HG03342 (cell line): ENCODE measurements around the gene KCNMB1.

Experiments
- ATAC-seq: cut with Tn5 transposase; IDR thresholded peaks from one replicate; pipeline ENCODE4 v1.9.1; 2021; ENCODE audit warnings: mild to moderate bottlenecking, moderate library complexity; ENCODE audit not compliant: unreplicated experiment

Gene KCNMB1

DNA sequence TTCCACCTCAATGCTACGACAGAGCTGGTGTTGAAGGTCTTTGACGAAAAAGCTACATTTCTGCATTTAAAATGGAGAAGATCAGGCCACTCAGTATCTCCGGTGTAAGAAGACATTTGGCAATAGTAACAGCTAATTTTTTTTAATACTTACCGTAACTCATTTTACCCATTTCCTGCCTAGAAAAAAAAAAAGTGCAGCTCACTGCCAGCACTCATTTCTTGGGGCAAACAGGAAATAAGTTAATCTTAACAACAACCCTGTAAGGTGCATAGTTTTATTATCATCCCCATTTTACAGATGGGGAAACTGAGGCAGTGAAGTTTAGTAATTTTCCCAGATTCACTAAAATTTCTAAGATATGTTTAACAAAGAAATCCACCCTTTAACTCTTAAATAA is 27.4 kb upstream of the KCNMB1 start:
- no peak for ATAC-seq

DNA sequence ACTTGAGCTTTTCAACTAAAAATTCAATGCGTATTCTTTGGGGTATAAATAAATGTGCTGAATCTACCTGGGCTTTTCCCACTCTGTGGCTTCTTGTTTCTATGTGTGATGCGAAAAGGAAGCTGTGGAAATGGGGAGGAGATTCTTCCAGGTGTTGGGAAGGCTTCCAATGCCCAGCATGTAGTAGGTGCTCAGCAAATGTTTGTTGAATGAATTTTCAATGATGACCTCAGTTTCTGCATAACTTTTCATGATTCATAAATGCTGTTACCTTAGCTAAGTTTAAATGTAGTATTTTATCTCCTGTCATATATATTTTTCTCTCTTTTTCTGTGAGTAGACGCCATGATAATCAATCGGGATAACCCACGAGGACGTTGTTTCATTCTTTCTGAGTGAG is 25.6 kb upstream of the KCNMB1 start:
- ATAC-seq: no peak

DNA sequence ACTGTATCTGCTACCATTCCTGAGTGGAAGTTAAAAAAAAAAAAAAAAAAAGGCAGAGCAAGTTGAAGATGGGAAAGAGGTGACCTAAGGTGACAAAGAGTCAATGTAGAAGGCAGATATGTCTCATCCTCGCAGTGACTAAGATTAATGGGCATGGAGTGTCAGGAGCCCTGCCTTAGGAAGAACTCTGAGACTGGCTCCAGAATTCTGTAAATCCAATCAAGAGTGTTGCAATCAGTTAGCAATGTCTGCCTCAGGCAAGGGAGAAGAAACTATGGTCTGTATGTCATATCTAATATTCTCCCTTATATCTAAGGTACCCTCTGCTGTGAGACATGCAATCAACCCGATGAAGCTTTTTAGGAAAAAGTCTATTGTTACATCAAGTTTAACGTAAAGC is 24.7 kb upstream of the KCNMB1 start:
- no peak for ATAC-seq

DNA sequence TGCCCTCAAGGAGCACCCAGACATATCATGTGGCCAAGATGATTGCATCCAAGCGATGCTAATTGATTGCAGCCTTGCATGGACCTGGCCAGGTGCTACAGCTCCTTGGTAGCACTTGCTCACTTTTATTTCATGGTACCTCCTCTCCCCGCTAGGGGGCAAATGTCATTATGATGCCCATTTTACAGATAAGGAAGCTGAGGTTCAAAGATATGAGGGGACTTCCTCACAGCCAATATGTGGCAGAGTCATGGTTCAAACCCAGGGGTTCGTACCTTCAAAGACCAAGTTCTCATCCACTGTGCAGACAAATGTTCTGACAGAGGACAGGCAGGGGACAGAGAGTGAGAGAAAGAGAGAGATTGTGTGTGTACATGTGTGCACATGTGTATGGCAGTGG is 21.9 kb upstream of the KCNMB1 start:
- ATAC-seq: no peak

DNA sequence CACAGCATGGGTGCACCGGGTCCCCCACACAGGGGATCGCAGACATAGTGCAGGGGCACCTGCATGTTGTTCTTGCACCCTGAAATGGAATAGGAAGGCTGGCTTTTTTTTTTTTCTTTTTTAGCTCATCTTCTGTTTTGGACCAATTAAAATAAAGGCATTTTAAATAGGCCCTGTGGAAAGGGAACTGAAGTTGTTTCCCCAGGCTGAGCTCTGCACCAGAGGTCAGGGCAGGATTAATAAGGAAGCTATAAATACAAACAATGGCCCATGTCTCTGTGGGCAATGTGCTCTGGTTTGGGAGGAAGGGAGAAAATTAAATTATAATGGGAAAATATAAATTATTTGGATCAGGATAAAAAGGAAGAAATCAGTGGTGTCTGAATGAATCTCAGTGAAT is 21.2 kb upstream of the KCNMB1 start:
- ATAC-seq: no peak

DNA sequence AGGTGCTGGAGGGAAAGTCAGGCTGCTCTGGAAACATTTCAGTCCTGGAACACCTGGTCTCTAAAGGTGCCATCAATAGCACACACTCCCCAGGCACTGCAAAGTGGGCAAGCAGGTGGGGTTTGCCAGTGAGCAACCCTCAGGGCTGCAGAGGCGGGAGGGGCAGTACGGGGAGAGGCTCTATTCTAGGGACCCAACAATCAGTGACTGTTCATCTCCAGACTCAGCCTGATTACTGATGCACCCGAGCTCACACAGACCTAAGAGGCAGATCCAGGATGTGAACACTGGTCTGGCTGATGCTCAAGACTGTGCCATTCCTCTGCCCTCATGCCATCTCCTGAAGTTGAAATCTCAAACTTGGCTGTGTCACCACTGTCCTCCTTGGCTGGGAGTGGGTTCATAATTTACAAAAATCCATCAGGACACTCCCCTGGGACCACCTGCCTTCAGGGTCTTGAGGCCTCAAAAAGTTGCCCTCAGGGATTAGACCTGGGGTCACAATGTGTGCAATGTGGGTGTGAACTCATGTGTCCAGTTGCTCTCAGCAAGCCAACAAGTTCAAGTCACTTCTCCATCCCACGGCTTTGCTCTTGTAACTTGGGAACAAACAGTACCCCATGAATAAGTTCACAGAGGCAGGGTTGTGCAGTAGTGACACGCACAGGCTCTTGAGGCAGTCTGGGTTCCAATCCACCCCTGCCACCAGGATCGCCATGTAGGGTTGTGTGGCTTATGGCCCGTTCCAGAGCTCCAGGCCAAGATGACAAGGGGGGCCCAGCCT is 19.9 kb upstream of the KCNMB1 start:
- ATAC-seq: no peak

DNA sequence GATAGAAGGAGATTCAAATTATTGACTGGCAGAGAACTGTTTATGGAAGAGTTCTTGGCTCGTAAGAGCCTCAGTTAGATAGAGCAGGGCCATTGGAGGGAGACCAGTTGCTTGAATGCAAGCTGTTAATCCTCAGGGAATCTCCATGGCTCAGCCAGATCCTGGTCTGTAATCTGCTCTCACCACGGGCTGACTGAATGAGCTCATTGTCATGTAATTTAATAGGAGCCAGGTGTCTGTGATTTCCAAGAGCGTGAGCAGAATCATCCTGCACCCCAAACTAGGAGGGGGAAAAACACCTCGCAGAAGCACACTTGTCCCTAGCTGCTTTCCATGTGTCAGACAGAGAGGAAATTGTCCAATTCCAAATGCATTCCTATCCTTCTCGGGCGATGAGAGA is 19.1 kb upstream of the KCNMB1 start:
- no peak for ATAC-seq

DNA sequence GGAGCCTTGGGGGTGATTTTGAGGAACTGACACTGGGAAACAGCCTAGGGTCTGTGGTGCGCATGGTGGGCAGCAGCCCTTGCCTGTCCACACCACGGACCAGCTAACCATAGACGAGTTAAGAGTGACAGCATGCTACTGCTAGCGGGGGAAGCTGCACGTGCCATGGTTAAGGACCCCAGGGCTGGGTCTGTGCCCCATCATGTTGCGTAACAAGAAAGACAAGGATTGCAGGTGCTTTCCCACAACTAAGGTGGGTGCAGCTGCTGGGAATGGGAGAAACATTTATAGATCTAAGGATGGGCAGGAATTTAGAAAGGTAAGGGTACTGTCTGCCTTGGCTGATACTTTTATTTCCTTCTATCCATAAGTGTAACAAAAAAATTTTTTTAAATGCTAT is 17.9 kb upstream of the KCNMB1 start:
- ATAC-seq: no peak

DNA sequence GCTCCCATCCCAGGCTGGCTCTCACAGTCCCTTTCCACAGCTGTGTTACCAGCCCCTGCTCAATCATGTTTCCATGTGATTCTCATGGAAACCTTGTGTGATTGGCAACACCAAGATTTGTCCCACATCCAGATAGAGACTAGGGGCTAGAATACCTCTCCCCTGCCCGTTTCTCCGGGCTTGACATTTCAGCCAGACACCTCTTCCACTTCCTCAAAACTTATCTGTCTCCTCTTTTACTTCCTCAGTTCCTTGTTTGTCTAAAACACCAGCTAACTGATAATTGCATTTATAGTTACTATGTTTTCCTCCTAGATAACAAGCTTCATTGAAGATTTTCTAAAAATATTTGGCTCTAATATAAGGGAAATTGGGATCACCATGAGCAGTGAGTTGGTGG is 16.6 kb upstream of the KCNMB1 start:
- ATAC-seq: no peak

DNA sequence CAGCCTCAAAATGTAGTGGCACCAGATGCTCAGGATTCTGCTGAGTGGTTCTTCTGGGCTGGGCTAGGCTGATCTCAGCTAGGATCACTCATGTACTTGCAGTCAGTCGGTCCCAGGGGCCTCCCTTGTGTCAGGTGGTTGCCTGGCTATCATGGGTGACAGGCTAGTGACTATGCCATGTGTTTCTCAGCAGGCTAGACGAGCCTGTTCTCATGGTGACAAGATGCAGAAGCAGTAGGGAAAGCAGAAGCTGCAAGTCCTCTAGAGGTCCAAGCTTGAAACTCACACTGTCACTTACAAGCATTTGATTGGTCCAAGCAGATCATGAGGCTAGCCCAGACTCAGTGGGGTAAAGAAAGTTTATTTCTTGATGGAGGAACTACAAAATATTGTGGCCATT is 15.2 kb upstream of the KCNMB1 start:
- peak; percentile 55 for ATAC-seq

DNA sequence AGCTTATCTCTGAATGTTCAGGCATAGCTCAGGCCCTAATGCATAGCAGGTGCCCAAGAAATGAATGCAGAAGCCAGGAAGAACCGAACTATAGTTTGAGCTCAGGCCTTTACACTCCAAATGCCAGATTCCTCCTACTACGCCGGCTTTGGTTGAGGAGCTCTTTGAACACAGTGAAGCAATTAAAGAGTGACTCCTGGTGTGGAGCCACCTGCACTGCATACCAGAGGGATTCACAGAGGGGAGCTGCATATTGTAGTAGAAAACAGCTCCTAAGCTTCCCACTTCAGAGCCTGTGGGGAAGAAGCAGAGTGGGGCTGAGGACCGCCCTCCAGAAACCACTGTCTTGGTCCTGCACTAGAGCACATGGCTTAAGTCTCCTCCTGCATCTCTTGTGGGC is 14.5 kb upstream of the KCNMB1 start:
- no peak for ATAC-seq

DNA sequence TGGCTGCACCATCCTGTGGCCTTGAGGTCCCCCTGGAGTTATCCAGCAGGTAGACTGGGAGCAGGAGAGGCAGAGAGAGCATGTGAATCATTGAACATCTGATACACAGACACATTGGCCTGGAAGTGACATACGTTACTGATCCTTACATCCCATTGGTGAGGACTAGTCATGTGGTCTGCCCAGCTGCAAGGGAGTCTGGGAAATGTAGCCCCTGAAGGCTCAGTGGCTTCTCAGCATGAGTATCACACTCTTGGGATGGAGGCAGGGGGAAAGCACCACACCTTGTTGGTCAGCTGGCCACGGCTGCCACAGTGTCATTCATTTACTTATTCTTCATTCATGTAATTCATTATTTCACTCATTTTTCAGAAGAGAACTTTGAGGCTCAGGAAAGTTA is 13.3 kb upstream of the KCNMB1 start:
- no peak for ATAC-seq

DNA sequence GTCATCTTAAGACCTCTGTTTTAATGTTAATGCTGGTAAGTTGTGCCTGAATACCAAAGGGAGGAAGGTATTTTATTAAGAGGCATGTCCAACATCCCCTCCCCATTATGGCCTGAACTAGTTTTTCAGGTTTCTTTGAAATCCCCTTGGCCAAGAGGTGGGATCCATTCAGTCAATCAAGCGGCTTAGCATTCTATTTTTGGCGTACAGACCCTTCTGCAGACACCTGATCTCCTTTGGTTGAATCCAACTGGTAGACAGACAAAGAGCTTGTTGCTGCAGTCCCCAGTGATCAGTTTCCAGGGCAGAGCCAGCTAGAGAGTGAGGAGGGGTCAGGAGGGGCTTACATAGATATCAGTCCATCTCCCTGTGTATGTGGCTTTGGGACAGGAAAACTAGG is 7.9 kb upstream of the KCNMB1 start:
- no peak for ATAC-seq

DNA sequence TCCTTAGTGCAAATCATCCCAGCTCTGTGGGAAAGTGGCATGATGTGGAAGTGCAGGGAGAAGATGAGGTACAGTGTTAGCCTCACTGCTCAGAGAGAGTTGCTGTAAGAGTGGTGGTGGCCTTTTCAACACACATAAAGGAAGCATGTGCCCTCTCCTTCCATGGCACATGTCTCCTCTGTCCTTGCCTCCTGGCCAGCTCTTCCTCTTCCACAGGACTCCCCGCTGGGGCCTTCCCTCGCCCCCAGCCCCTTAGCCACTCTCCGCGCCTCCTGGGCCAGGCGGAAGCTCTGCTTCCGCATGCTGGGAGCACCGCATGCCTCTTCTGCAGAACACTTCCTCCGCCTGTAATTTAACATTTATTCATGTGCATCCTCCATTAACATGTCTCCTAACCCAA is 4.8 kb upstream of the KCNMB1 start:
- ATAC-seq: no peak

DNA sequence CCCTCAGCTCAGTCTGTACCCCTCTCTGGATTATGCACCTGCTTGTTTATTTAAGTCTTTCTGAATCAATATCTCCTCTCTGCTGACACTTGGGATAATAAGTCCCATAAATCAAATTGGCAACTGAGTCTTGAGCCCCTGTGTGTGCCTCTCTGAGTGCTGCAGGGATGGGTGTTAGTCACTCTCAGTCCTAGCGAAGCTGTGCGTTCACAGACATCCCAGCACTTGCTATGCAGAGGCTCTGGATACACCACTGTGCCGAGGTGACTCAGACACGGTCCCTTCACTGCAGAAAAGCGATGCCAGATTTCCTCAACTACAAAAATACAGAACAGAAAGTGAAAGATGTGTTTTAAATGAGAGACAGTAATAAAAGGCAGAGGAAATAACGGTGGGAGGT is 4.1 kb upstream of the KCNMB1 start:
- no peak for ATAC-seq

DNA sequence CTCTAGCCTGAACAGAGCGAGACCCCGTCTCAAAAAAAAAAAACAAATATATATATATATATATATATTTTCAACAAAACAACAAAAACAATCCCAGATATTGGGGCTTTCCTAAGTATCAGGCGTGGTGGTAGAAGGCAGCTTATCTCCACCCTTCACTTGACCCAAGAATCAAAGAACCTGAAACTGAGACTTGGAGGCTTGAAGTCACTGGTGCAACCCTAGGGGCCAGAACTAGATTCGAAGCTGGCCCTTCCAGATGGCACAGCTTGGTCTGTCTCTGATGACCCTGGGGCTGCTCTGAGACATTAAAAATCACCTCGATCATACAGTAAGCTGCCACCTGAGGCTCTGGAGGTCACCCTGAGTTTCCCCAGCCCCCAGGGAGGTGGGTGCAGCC is 1.3 kb upstream of the KCNMB1 start:
- ATAC-seq: no peak

DNA sequence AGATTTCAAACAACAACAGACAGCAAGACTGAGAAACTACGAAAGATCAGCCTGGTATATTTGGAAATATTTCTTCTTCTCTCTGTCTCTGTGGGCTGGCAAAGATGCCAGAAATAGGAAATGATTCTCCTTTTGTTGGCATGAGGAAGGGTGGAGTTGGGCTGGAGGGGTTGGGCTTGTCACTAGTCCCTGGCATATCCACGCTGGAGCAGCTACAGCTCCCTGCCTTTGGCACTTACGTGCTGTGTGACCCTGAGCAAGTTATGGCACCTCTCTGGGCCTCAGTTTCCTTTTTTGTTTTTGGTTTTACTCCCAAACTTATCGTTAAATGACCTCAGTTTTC is 354 bp upstream of the KCNMB1 start:
- no peak for ATAC-seq

DNA sequence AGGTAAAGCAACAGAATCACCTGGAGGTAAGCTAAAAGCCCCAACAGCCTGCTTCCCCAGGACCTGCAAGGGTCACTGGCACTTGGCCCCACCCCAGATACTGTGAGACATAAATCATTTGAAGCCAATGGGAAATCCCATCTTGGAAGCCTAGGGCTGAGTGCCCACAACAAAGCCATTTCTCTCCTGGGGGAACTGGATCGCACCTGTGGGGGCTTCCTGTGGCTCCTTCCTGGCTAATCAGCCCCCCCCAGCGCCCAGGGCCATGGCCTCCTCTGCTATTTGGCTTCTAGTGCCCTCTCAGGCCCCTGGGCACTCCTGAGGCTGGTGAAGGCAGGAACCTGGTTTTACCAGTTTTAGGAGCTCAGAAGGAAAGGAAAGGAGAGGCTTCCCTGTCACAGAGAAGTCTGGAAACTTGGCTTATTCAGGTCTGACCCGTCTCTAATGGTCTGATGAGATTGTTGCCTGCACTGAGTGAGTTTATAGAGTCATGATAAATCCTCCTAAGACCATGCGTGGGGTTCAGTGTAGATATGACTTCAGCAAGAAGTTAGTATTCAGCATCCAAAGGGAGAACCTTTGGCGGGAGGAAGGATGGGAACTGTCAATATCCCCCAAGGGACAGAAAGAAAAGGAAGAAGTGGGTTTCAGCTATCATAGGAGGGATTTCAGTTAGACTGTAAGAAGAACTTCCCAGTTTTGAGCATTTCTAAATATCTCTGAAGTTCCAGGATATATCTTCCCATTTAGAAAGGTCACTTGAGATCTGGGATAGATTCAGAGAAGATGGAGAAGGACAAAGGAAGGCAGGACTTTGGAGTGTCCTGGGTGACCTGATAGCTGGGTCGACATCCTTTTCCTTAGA is 1.2 kb downstream of the KCNMB1 start:
- no peak for ATAC-seq

DNA sequence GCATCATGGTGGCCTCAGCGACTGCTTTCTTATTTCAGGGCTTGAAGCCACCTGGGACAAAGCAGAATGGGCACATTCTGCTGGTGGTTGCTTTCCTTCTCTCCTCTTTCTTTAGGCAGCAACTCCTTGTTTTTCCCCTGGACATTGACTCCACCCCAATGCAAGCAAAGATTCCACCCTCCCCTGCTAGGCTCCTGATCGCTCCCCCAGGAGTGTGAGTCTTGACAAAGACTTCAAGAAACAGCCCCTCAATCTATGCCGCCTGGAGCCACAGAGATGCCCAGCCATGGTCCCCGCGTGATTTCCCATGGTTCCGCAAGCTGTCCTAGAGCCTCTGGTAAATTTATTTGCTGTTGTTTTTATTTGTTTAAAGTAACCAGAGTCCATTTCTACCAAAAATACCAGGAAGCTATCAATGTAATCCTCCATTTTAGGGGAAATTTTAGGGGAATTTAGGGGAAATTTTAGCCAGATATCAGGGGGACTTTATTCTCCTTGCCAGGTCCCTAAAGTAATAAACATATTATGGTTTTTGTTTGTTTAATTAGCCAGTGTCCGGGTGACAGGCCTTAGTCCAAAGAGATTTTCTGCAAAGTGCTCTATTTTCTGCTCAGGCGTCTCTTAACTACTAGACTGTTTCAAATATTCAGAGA is 2.3 kb downstream of the KCNMB1 start:
- ATAC-seq: no peak

DNA sequence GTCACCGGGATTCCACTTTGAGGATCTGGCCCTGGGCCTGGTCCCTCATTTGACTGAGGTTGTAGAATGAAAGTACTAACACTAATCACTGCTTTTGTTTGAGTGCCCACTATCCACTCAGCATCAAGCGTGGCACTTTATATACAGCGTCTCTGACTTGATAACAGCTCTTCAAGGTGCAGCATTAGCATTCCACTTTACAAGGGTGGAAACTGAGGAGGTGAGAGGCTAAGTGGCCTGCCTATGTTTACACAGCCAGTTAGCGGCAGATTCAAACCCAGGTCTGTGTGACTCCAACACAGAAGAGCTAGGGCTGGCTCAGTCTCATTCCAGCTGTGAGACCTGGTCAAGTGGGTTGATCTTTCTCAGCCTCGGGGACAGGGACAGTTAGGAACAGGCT is 5.9 kb downstream of the KCNMB1 start:
- no peak for ATAC-seq

DNA sequence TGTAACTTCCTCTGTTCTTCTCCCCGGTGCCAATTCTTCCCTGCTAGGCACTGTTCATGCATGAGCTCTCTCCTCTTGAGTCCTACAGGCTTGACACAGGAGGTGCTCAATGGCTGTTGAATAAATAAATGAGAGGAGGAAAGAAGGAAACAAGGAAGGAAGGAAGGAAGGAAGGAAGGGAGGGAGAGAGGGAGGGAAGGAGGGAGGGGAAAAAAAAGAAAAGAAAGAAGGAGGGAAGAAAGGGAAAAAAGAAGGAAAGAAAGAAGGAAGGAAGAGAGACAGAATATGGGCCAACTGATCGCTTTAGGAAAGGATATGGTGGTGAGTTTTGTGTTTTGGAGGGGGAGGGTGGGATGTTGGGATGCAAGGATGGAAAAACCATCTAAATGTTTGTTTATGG is 6.4 kb downstream of the KCNMB1 start:
- no peak for ATAC-seq

DNA sequence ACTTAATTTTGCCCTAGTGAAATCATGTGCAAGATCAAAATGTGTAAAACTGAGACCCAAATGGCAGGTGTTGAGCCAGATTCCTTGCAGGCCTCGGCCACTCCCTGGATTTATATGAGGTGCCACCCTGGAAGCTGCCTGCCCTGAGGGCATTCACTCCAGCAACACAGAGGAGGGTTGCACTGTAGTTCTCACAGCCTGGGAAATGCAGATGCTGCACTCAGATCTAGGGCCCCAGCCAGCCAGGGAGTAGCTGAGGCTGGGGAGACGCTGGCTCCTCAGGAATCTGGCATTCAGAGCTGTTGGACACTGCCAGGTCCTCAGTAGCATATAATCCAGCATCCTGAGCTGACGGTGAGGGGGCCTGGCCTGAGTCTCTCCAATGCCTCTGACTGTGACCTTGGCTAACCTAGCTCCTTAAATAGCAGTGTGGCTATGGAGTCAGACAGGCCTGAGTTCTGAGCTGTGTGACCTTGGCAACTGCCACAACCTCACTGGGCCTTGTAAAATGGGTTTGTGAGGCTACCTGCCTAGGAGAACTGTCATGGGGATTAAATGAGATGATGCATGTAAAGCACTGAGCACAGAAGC is 8.7 kb downstream of the KCNMB1 start:
- ATAC-seq: no peak
